LNCaP clone FGC (cell line): ENCODE data around the gene PMPCA.

ENCODE experiments used
- DNase-seq: peaks from one replicate; pipeline ENCODE4 v3.0.0-alpha.2; 2011; ENCODE audit warnings: low read depth
- H3K4me3 ChIP-seq: 2 replicates; pipeline ENCODE4 v1.5.1; 2011; ENCODE audit warnings: mild to moderate bottlenecking, low read depth, low read length, control low read depth
- CTCF ChIP-seq: IDR thresholded peaks from 2 replicates; pipeline ENCODE4 v1.5.1; 2012; ENCODE audit warnings: mild to moderate bottlenecking; ENCODE audit not compliant: control insufficient read depth, insufficient read depth; ENCODE audit errors: extremely low read depth

PMPCA gene

GRCh38 chr9:136437839-136438547, 27.5 kb downstream of the PMPCA start:
- peak overlapping the region; percentile 67; the same call in 1 of the 2 replicates for H3K4me3 ChIP-seq
- DNase-seq = no peak
- TF ChIP-seq CTCF = no peak

- DNase-seq = no peak
- H3K4me3 ChIP-seq = peak overlapping the region; percentile 67
- TF ChIP-seq CTCF = no peak
Observed at GRCh38 chr9:136438548-136439480, 28.4 kb downstream of the PMPCA start.

GRCh38 chr9:136439481-136440408, 29.3 kb downstream of the PMPCA start, which contains the start of gene INPP5E:
INPP5E (minus strand) TSS chr9:136439845; CDS start chr9:136439419, 426 bp downstream.
- peak within 1 kb of the TSS; percentile 67 for H3K4me3 ChIP-seq
- TF ChIP-seq CTCF = peak; percentile 77
- DNase-seq = peak; percentile 15

- TF ChIP-seq CTCF = no peak
- no peak overlapping the region for H3K4me3 ChIP-seq
- DNase-seq = no peak
Observed at GRCh38 chr9:136441191-136441680, 30.8 kb downstream of the PMPCA start.

- no peak for DNase-seq
- no peak for TF ChIP-seq CTCF
- no peak overlapping the region for H3K4me3 ChIP-seq
Observed at GRCh38 chr9:136441681-136442245, 31.3 kb downstream of the PMPCA start.

- no peak for TF ChIP-seq CTCF
- no peak for DNase-seq
- no peak overlapping the region for H3K4me3 ChIP-seq
Observed at GRCh38 chr9:136442265-136442664, 31.8 kb downstream of the PMPCA start.
